Measurements from ENCODE around the gene SNRK.
A peak's percentile ranks its signal among the peaks of the same experiment; 100 is the strongest.

SNRK gene

DNA sequence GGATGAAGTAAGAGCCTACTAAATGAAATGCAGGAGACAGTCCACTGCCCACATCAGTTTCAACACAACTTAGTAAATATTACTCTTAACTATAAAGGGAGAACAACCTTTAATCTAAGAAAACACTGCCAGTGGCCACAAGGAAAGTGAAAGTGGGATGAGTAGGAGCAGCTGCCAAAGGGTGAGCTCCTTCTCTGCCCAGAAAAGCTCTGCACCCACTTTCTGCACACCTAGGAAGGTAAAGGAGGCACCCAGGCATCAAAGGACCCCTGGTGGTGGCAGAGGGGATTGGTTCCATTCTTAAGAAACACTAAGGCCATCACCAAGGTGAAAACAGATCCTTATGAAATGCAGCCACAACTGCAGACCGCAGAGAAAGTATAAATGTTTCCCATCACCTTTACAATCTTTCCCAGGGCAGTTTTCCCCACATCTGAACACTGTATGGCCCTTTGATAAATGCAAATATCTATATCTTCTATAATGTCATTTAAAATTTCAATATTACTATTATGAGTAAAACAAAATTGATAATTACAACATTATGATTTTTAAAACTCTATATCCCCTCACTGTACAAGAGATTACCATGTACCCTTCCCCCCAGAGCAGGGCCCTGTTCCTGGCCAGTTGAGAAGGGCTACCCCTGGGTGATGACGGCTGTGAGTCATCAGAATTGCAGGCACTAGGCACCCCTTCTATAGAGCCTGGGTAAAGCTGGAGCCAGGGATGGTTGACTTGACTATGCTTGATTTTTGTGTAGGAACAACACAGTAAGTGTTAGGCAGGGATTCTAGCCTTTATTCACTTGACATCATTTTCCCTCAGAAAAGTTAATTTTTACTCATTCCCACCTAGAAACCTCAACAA is 92.0 kb downstream of the SNRK start:
- DNase-seq: peak; percentile 66

DNA sequence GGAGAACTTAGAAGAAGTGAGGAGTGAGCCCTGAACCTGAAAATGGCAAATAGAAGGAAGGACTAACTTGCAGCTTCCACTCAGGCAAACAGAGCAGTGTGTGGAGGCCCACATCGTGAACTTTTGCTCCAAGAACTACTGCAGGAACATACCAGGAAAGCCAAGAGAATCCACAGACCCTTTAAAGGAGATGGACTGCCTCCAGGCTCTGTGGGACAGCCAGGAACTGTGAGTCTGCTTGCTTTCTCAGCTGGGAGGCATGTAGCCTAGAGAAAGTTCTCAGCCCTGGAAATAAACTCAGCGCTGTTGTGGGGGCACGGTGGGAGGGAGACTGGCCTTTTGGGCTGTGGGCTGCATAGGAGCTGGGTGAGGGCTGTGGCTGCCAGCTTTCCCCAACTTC is 93.0 kb downstream of the SNRK start:
- DNase-seq: no peak

DNA sequence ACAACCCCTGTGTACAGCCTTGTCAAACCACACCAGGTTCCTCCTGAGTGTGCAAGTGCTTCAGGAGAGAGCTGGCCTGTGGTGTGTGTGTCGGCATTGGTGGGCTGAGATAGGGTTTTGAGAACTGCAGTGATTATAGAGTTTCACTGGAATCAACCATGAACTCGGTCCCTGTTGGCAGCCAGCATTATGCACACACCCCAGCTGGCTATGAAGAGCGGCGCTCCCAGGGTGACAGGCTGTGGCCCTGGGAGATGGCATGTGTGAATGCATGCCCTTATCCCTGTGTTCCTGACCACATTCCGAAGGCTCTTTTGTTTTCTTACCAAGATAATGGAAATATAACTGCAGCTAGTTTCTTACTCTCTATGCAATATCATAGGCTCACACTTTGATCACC is 101.8 kb downstream of the SNRK start:
- no peak for DNase-seq

DNA sequence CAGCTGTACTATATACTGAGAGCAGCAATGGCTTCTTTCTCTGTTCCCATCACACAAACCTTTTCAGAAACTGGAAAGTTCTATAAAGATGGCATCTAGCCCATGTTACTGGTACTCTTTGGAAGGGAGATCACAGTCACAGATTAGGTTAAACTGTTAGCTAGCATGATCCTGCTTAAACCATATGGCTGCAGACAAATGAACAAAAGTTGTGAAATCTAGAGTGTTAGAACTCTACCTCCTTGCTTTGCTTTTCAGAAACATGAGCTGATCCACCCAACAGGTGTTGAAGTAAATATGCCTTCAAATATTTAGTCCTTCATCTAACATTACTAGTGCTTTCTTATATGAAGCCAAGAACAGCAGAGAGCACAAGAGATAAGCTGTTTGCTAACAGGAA is 102.6 kb downstream of the SNRK start:
- no peak for DNase-seq

DNA sequence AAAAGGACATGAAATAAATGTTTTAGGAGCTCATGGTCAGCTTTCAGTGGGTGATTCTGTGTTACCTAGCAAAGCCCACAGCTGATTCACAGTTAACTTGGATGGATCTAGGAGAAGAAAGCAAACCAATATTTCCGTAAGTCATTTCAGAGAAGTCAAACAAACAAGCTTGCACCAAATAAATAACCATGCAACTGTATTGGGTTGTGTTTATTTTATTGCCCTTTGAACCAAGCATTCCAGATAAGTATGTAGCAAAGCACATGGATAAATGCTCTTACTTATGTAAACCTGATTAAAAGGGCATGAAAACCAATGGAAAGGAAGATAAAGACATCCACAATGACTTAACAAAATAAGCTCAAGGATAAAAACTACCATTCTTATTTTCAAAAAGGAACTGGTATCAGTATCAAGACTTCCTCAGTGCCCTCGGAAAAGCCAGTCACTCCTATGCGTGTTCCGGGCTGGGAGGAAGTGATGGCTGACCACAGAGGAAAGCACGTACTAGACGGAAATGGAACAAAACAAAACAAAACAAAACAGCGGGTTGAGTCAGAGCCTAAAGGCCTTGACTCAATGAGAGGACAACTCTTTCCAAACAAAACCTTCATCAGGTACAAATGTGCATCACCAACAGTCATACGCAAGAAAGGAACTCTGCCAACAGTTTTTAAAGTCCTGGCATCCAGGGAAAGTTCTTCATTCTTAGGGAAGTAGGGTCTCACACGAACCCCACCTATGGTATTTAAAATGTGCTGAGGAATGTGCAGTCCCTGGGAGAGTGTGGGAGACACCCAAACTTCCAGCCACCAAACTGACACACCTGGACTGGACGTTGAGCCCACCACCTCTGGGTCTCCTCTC is 103.3 kb downstream of the SNRK start:
- no peak for DNase-seq

DNA sequence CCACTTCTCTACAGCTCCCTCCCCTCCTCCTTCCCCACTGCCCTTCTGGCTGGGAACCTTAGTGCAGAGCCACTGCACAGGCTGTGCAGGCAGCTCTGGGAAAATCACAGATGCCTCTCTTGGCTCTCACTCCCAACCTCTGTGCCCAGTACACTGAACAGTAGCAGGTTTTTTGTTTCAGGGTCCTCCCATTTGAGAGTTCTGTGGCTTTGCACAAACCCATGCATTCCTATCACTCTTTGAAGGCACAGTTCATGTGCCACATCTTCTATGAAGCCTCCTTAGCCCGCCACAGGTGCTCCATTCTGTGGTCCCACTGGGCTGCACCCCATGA is 103.9 kb downstream of the SNRK start:
- no peak for DNase-seq

DNA sequence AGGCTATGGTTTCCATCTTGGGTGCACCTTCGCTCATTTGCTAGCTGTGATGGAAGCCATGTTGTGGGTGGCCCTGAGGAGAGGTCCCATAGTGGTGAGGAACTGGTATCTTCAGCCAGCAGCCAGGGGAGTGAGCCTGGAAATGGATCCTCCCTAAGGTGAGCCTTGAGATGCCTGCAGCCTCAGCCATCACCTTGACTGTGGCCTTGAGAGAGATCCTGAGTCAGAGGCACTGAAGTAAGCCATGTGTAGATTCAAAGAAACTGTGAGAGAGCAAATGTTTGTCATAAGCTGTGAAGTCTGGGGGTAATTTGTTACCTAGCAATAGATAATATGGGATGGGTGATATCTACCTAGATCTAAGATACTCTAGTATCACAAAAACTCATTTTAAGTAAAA is 105.3 kb downstream of the SNRK start:
- DNase-seq: no peak

DNA sequence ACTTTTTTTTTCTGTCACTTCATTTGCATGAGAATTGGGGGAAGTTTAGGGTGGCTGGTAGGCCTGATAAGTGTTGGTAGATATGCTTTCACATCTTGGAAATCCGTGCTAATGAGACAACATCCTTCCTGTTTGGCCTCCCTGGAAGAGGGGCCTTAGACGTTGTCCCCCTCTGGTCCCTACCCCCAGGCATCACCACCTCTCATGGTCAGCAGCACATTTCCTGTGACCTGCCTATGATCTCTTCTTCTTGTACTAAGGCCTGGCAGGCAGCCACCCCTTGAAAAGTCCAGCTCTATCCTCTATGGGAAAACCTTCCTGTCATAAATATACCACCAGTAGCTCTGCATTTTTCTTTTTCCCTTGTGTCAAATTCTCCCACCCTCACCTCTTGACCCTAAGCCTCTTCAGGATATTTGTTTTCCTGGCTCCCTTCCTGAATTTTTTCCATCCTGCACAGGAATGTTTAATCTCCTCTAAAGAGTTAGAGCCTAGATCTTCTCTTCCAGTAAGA is 107.8 kb downstream of the SNRK start:
- DNase-seq: no peak

DNA sequence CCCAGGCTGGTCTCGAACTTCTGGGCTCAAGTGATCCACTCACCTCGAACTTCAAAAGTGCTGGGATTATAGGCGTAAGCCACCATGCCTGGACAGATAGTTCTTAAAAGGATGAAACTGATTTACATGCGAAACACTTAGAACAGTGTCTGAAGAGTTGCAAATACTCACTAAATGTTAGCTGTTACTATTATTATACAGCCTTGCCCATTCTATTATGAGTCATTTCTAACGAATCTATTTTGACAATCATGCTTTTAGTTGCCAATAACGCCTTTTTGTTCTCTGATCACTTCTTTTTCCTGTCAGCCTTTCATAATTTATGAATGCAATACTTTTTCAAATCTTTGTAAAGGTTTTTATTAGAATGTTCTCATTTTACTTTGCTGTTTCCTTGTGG is 112.7 kb downstream of the SNRK start:
- DNase-seq: no peak

DNA sequence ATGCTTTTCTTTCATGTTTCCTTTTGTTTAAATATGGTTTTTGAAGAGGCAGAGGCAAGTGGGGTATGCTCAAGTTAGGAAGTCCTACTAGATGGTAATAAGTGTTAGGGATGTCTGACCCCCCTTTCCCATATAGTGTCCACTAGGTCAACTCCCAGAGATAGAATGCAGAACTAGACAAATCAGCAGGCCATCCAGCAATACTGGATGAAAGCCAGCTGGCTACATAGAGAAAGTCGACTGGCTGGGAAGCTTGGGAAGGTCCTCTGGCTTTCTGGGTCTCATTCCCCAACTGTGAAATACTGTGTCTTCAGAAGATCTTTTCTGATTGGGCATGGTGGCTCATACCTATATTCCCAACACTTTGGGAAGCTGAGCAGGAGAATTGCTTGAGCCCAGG is 113.8 kb downstream of the SNRK start:
- DNase-seq: no peak
